ENCODE data around the gene TTC23.
"Not testable (repeated sequence)": the region's sequence is repeated elsewhere in the genome, so short reads cannot be mapped to it uniquely, and the experiment has no call there.

Gene TTC23

GRCh38 chr15:99250001-99250400, 620 bp upstream of the TTC23 start:
- no peak for DNase-seq

- no peak for DNase-seq
These were observed 1.2 kb downstream of the TTC23 start for GRCh38 chr15:99248000-99248715.

GRCh38 chr15:99247062-99247461, 2.3 kb downstream of the TTC23 start:
- DNase-seq, result no peak

GRCh38 chr15:99244306-99244705, 5.1 kb downstream of the TTC23 start:
- no peak for DNase-seq

- DNase-seq, result no peak
These were observed 7.6 kb downstream of the TTC23 start for GRCh38 chr15:99241752-99242151.

GRCh38 chr15:99239545-99240198, 9.7 kb downstream of the TTC23 start:
- DNase-seq, result no peak

- DNase-seq, result no peak
These were observed 10.5 kb downstream of the TTC23 start for GRCh38 chr15:99238849-99239248.

GRCh38 chr15:99234160-99234559, 15.2 kb downstream of the TTC23 start:
- not testable (repeated sequence) for DNase-seq

- DNase-seq, result no peak
These were observed 16.6 kb downstream of the TTC23 start for GRCh38 chr15:99232740-99233139.

GRCh38 chr15:99230867-99231266, 18.5 kb downstream of the TTC23 start:
- no peak for DNase-seq

GRCh38 chr15:99228120-99228770, 21.1 kb downstream of the TTC23 start:
- no peak for DNase-seq

GRCh38 chr15:99226802-99227201, 22.6 kb downstream of the TTC23 start:
- DNase-seq, result no peak

GRCh38 chr15:99224372-99225214, 24.8 kb downstream of the TTC23 start:
- no peak for DNase-seq

GRCh38 chr15:99213187-99213811, 36.1 kb downstream of the TTC23 start:
- peak; percentile 72 to 75 for DNase-seq

- no peak for DNase-seq
These were observed 37.0 kb downstream of the TTC23 start for GRCh38 chr15:99212406-99212805.

- no peak for DNase-seq
These were observed 37.5 kb downstream of the TTC23 start for GRCh38 chr15:99211926-99212325.

GRCh38 chr15:99210334-99210733, 39.0 kb downstream of the TTC23 start:
- no peak for DNase-seq

GRCh38 chr15:99209326-99209725, 40.1 kb downstream of the TTC23 start:
- DNase-seq, result no peak

- no peak for DNase-seq
These were observed 41.7 kb downstream of the TTC23 start for GRCh38 chr15:99207672-99208071.

GRCh38 chr15:99202176-99202552, 47.2 kb downstream of the TTC23 start:
- no peak for DNase-seq

- DNase-seq, result no peak
These were observed 47.8 kb downstream of the TTC23 start for GRCh38 chr15:99201408-99202175.

GRCh38 chr15:99197856-99198255, 51.5 kb downstream of the TTC23 start:
- no peak for DNase-seq
